Measurements from ENCODE around the gene TASP1.
"Not testable (repeated sequence)": the region's sequence is repeated elsewhere in the genome, so short reads cannot be mapped to it uniquely, and the experiment has no call there.

Gene TASP1

DNA sequence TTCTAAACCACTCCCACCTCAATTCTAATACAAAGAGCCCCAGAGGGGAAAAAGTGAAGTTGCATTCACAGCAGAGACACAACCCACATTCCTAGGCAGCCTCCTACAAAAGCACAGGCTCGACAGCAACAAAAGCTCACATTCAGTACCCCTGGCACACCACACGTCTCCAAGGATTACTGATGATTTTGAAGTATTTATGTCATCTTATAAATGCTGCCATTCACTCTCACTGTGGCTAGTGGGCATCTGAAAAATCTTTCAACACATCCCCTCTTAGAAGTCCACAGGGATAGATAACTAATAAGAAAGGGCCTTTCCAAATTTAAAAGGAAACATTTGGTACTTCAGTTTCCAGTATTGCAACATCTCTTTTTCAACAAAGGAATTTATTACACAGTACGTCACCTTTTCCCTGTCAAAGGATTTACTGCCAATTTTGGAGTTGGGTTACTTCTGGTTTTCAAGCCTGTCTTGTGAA is 146.7 kb downstream of the TASP1 start:
- peak; percentile 79 for DNase-seq

DNA sequence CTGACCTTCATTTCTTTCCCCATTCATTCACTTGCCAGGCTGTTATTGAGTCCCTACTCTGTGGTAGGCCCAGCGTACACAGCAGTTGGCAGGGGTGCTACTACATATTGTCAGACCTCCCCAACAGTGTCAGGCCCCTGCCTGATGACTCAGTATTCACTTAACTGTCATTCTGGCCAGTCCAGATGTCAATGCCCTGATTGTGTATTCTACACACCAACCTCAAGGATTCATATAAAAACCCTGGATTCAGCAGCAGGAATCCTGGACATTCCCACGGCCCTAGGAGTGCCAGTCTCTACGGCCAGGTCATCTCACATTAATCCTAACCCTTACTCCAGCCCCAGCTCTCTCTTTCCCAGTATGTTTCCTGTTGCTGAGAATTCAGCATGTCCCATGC is 151.5 kb downstream of the TASP1 start:
- DNase-seq = no peak

DNA sequence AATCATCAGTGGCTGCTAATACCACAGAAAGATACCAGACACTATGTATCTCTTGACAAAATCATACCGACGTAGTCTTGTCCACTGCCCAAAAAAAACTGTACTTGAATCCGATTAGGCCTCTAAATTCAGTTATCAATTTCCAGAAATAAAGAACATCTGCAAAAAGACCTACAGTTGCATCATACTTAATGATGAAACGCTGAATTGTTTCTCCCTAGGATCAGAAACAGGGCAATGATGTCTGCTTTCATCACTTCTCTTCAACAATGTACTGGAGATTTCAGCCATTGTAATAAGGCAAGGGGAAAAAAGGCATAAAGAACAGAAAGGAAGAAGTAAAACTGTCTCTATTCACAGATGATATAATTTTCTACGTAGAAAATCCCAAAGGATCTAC is 152.0 kb downstream of the TASP1 start:
- no peak for DNase-seq

DNA sequence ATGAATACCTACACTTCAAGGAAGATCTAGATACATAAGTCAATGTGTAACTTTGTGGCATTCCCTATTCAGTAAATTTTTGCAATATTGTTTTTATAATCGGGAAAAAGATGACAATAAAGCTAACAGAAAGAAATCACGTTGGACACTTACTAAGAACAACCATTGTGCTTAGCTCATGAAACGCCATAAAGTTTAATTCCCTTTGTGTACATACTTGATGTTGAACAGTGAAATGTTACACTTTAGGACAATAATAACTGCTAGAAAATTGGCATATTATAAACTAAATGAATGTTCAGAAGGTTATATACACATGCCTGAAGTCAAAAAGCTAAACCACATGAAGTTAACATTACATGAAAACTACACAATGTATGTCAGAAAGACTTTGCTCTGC is 153.2 kb downstream of the TASP1 start:
- no peak for DNase-seq

DNA sequence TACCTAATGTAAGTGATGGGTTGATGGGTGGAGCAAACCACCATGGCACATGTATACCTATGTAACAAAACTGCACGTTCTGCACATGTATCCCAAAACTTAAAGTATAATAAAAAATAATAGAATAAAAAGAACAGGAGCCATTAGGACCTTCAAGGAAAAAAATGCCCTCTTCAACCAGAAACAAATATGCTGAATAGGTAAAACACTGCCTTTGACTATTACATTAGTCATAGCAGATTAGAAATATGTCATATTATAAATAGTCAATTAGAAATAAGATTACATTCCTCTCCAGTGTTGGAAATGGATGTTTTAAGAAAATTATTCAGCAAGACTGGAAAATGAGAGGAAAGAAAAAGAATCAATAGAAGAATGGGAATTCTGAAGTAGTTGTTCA is 153.7 kb downstream of the TASP1 start:
- DNase-seq = not testable (repeated sequence)

DNA sequence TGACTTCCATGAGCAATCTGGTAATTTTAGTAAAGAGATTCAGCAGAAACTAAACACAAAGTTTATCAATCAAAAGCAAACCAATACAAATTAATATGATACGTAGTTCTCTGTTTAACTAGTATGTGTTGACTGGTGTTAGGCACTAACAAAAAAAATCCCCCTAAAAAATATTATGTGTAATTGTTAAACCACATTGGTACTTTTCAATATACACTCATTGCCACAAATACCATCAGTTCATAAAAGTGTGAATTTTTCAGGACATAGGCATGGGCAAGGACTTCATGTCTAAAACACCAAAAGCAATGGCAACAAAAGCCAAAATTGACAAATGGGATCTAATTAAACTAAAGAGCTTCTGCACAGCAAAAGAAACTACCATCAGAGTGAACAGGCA is 155.3 kb downstream of the TASP1 start:
- DNase-seq = not testable (repeated sequence)

DNA sequence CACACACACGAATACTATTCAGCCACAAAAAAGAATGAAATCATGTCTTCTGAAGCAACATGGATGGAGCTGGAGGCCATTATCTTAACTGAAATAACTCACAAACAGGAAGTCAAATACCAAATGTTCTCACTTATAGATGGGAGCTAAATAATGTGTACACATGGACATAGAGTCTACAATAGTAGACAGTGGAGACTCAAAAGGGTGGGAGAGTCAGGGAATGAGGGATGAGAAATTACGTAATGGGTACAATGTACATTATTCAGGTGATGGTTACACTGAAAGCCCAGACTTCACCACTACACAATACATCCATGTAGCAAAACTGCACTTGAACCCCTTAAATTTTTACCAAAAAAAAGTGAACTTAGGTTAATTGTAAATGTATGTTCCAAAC is 160.4 kb downstream of the TASP1 start:
- no peak for DNase-seq

DNA sequence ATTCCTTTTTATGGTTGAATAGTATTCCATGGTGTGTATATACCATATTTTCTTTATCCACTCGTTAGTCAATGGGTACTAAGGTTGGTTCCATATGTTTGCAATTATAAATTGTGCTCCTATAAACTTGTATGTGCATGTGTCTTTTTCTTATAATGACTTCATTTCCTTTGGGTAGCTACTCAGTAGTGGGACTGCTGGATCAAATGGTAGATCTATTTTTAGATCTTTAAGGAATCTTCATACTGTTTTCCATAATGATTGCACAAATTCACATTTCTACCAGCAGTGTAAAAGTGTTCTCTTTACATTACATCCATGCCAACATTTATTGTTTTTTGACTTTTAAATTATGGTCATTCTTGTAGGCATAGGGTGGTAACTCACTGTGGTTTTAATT is 164.3 kb downstream of the TASP1 start:
- DNase-seq = no peak

DNA sequence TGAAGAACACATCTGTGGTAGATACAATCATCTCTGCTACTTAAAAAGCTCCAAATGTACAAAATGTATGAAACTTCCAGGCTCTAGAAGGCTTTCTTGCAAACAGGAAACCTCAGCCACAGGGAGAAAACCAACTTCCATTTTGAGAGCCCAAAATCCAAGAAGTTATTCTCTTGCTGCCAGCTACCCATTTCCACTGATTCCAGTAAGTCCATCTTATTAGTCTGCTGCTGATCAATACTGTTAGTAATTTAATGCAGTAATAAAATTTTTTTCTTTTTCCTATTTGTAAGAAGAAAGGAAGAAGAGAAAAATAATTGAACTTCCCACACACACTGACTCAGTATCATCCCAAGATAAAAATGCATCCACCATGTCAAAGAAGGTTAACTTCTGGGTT is 169.5 kb downstream of the TASP1 start:
- no peak for DNase-seq

DNA sequence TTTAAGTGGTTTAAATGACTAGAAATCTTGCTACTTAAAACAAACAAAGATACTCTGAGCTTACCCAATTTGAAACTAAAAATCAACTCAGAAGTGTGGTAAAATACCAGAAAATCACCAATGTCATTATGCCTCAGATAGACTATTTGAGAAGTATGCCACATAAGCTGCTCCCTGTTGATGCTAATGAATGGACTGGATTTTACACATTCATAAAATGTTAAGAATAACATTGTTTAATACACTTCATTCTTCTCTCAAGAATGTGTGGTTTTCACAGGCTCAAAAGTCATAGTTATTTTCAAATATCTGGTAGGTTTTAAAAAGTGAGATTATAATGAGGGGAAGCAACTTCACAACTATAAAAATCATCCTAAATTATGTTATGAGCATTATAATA is 170.6 kb downstream of the TASP1 start:
- DNase-seq = no peak

DNA sequence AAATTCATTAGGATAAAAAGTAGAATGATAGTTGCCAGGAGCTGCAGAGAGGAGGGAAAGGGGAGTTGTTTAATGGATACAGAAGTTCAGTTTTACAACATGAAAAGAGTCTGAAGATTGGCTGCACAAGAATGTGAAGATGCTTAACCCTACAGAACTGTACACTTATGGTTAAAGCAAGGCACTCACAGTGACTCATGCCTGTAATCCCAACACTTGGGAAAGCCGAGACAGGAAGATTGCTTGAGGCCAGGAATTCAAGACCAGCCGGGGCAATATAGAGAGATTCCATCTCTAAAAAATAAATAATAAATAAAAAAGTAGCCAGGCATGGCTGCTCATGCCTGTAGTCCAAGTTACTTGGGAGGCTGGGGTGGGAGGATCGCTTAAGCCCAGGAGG is 174.0 kb downstream of the TASP1 start:
- peak; percentile 34 for DNase-seq

DNA sequence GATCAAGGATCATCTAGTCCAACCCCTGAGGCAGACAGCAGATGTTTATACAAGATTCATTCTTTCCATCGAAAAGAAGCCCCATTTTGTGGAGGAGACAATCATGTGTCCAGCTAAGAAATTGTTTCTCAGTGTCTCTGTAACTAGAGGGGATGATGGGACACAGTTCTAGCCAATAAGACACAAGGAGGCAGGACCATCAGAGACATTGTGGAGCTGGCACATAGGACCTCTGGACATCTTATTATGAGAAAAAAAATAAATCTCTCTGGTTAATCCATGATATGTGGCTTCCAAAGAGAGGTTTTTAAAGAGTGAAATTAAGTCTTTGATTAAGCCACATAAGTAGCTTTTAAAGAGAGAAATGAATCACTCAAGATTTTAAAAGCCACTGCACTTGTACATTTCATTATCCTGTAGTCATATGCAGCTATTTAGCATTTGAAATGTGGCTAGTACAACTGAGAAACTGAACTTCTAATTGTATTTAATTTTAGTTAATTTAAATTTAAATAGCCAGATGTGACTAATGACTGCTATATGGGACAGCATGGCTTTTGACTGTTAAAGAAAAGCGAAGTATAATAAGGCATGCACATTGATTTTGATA is 176.8 kb downstream of the TASP1 start:
- no peak for DNase-seq

DNA sequence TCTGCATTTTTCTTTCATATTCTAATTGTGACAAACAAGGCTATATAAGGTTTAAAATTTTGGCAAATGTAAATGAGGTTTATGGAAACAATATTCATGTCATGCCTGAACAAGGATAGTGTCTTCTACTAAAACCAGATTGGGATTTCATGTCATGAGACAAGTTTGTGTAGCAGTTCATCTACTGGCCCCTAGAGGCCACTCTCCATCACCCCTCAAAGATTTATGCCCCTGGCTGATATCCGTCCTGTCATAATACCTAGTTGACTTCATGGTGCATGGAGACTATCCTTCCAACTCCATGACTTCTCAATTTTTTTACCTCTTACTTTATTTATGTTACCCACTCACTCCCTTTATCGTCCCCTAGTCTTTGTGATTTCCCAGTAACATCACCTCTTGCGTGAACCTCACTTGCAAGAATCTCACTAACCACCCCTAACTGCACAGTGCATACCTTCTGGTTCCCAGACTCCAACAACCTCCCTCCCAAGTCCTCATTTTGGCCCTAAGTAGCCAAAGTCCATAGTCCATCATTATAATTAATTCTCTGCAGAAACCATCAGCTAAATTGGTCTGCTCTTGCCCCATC is 179.8 kb downstream of the TASP1 start:
- peak; percentile 20 for DNase-seq

DNA sequence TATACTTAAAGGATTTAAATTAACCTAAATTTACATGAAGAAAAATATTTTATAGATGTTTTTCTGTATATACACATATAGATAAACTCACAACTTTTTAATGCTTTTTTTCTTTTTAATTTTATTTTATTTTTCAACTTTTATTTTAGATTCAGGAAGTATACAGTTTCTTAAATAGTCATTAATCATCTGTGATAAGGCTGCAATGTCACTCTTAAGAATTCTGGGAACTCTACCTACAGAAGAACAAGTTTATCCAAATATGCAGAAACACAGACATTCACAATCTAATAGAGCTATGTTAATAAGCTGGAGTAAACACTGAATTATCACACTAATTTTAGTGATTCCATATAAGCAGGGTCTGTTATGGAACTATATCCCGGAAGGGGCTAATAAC is 181.2 kb downstream of the TASP1 start:
- DNase-seq = no peak

DNA sequence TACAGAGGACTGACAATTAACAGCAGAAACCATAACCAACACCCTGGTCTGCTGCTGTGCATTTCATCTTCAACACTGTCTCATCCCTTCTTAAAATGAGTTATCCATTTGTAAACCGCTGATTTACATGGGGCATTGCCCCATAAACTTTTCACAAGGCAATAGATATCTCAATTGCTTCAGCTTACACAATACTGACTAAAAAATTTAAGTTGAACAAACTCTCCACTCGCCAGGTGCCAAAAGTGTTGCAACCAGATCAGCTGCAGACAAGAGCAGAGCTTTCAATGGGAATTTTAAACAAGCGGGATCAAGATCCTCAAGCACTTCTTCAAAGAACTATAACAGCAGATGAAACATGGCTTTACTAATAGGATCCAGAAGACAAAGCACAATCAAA is 183.0 kb downstream of the TASP1 start:
- peak; percentile 34 for DNase-seq

DNA sequence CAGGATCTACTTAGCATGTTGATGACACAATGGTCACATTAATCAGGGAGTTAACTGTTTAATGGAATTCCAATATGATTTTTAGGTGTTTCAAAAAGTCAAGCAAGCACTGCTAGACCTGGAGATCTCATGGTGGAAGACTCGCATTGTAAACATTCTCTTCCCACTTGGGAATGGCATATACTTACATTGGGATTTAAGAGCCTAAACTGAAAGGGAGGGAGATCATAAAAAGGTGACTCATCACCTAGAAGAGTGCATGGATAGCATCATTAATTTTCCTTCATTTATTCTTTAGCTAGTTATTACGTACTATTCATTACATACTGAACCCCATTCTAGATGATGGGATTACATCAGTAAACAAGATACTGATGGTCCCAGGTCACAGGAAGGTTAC is 185.4 kb downstream of the TASP1 start:
- no peak for DNase-seq

DNA sequence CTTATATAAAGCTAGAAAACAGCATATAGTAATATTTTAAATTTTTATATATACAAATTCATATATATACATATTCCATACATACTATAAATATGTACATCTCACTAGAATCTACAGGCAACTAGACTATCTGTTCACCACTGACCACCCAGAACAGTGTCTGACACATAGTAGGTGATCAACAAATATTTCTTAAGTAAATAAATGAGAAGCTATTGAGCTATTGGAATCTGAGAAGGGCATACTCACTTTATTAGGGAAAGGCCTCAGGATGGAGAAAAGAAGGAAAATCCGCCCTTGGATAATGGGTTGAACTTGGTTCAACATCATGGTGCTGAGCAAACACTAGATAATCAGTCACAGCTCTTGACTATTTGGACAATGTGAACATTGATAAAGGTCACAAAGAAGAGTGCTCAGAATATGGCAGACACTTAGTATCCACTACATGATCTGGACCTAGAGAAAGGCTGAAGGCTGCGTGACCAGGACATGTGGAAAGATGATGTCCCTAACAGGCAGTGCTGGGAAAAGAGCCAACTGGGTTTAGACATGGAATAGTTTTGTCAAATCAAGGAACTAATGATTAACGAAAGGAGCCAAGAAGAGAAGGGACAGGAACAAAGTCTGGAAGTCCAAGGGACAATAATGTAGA is 186.1 kb downstream of the TASP1 start:
- no peak for DNase-seq

DNA sequence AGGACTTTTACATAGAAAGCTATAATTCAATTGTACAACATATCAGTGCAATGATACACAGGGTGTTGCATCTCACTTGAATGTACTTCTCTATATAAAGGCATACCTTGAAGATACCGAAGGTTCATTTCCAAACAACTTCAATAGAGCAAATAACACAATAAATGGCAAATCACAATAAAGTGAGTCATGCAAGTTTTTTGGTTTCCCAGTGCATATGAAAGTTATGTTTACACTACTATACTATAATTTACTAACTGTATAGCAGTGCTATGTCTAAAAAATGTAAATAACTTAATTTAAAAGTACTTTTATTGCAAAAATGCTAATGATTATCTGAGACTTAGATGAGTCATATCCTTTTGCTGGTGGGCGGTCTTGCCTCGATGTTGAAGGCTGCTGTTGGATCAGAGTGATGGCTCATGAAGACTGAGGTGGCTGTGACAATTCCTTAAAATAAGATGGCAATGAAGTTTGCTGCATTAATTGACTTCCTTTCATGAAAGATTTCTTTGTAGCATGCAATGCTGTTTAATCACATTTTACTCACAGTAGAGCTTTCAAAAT is 188.8 kb downstream of the TASP1 start:
- DNase-seq = no peak

DNA sequence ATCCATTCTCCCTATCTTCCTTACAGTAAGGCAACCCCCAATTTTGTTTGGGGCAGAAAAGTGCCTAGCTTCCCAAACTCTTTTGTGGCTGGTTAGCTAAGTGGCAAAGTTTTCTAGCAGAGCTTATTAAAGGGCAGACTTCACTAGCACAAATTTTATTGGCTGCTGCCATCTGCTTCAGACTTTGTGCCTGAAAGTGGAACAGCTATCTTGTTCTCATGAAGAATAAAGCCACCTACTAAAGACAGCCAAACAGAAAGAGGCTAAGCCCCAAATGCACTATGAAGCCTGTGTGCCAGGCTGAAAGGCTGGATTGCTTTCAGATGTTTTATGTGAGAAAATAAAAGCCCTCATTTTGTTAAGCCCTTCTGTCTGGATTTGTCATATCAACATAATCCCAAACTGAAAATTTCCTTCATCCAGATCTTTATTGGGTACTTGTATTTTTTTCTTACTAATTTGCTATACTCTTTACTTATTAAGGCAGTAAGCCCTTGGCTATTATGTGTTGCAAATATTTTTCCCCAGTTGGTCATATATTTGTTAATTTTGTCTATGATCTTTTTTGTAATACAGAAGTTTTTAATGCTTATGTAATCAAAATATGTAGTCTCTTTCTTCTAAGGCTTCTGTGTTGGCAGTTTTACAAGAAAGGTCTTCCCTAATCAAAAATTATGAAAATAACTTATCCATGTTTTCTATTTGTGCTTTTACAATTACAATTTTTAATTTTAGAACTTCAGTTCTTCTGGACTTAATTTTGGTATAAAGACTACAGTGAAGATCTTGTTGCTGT is 191.1 kb downstream of the TASP1 start:
- DNase-seq = no peak

DNA sequence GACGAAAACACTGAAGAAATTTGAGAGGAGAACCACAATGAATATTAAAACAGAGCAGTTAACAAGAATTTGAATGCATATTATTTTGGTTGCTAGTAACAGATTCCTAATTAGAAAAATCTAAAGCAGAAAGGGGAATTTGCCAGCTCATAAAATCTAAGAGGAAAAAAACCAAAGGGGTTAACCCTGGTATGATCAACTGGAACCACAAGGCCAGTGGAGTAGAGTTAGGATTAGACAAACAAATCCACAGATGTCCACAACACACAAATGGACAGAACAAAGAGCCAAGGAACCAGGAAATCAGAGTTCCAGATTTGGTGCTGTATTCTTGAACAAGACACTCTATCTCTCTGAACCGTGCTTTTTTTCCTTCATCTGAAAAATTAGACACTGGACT is 195.0 kb downstream of the TASP1 start:
- no peak for DNase-seq

DNA sequence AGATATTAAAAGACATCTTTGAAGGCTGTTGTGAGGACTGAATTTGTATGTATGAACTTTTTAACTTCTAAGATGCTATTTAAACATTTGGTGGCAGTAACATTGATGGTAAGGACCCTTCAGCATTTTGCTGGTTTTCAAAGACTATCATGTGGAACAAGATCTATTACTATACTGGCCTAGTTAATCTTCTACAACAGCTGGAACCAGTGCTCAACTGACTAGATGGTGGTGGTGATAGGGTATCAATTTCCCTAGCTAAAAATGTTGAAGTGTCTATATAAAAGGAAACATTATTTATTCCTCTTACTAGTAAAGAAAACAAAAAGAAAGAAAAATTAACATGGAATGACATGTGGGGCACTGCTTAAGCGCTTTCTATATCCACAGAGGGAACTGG is 195.7 kb downstream of the TASP1 start:
- no peak for DNase-seq

DNA sequence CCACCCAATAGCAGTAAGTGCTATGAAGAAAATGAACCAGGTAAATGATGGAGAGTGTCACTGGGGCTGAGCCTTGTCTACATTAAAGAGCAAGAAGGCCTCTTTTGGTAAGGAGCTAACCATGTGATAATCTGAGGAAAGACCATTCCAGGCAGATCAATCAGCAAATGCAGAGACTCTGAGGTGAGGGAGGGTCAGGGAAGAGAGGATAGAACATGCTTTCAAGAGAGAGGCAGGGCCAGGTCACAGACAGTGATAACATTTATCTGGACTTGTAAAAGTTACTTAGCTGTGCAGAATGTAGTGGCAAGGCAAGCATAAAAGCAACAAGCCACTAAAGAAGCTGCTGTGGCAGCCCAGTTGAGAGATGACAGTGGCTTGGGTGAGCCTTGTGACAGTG is 197.3 kb downstream of the TASP1 start:
- DNase-seq = no peak

DNA sequence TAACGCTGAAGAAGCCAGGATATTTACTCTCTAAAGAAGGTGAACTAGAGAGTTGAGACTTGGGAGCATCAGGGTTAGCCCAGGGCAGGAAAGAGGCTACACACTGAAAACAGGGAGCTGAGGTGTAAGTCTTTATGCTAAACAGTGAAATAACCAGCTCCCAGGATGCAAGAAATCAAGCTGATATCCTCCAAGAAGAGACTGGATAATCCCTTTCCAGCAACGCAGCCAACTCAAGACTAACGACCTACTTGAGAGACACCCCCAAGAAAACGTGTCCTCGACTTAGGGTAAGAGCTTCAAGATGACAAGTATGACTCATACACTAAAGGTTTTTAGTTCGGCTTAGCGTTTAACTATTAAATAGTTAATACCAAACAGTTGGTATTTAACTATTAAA is 202.2 kb downstream of the TASP1 start:
- DNase-seq = no peak
